Natural killer cell treated with Interleukin-12 subunit alpha and Interleukin-12 subunit beta and Interleukin-15 and Interleukin-18, amount 100 ng/mL, for 72 hours (primary cell): ENCODE data around the gene SLC6A4. TPM values are rescaled to one million over a fixed set of nuclear protein-coding genes. Genes with fewer than 3 reads are reported as not detected.

Experiments
- ATAC-seq, 2 donors: fragments of 150-1000 bp; cut with Tn5 transposase in 1 of 2; sonication (Bioruptor Pico), chemical (Tn5 transposase) in 1 of 2; 2 replicates each; pipeline ENCODE4 v1.10.0; 2021
- DNase-seq: peaks from one replicate; pipeline ENCODE4 v3.0.0; 2022; ENCODE audit warnings: low spot score
- H3K27ac Mint-ChIP-seq, 2 donors: 1 replicate in 1 of 2; 2 replicates in 1 of 2; pipeline ENCODE4 v1.8.0; 2022; ENCODE audit warnings: mixed read lengths in 2 of 2, mild to moderate bottlenecking in 1 of 2, moderate library complexity in 1 of 2
- H3K27me3 Mint-ChIP-seq, 2 donors: 1 replicate in 1 of 2; 2 replicates in 1 of 2; pipeline ENCODE4 v1.8.0; 2022; ENCODE audit warnings: mixed read lengths in 2 of 2
- H3K36me3 Mint-ChIP-seq: one replicate; pipeline ENCODE4 v1.8.0; 2022; ENCODE audit warnings: mixed read lengths
- H3K4me1 Mint-ChIP-seq, 2 donors: 1 replicate in 1 of 2; 2 replicates in 1 of 2; pipeline ENCODE4 v1.8.0; 2022; ENCODE audit warnings: low read depth in 2 of 2, mixed read lengths in 2 of 2, mild to moderate bottlenecking in 1 of 2
- H3K4me3 Mint-ChIP-seq: one replicate; pipeline ENCODE4 v1.8.0; 2022; ENCODE audit warnings: mixed read lengths
- H3K9me3 Mint-ChIP-seq: 2 replicates; pipeline ENCODE4 v1.8.0; 2022; ENCODE audit warnings: mixed read lengths
- total RNA-seq, 2 donors: library from RNA; stranded (reverse); gene quantifications; one replicate each; pipeline ENCODE4 v1.2.3, GENCODE V29; 2022

Gene SLC6A4
- total RNA-seq, 2 donors from 2014 or later: 0.12 TPM; not detected in 1

- ATAC-seq (no peak), DNase-seq (no peak)
- no peaks in the 10 kb centered on the region for H3K9me3 Mint-ChIP-seq
- peaks cover 36% of the 10 kb centered on the region for H3K36me3 Mint-ChIP-seq
- no peaks in the 10 kb centered on the region for H3K27me3 Mint-ChIP-seq
- H3K4me1 Mint-ChIP-seq: peaks cover 15 to 24% of the 10 kb centered on the region in 2 donors
- no peak overlapping the region for H3K27ac Mint-ChIP-seq
- no peak overlapping the region for H3K4me3 Mint-ChIP-seq
These were observed 14.0 kb upstream of the SLC6A4 start for GRCh38 chr17:30249460-30249859.

DNA sequence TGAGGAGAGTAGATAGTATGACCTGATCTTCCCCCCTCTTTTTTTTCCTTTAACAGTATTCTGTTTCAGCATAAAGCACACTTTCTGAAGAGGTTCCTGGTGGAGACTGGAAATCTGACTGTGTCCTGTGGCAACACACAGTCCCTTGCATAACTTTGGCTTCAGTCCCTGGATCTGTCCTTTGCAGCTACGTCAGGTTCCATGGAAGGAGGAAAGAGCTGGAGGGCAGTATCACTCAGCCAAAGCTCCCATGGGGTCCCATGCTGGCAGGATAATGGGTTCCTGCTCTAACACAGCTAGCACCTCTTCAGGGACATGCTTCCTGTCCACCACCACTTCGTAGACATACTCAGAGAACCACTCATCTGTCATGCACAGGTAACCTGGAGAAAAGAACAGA, 13.3 kb upstream of the SLC6A4 start:
- Mint-ChIP-seq H3K4me3 (no peak overlapping the region), H3K4me1 (peaks cover 15 to 24% of the 10 kb centered on the region in 2 donors), H3K27ac (no peak overlapping the region), H3K9me3 (no peaks in the 10 kb centered on the region), H3K36me3 (peaks cover 36% of the 10 kb centered on the region), H3K27me3 (no peaks in the 10 kb centered on the region)
- ATAC-seq: no peak
- no peak for DNase-seq

- peak; percentile 76 to 82 for ATAC-seq
These were observed 11.0 kb upstream of the SLC6A4 start for GRCh38 chr17:30246460-30246859.

DNA sequence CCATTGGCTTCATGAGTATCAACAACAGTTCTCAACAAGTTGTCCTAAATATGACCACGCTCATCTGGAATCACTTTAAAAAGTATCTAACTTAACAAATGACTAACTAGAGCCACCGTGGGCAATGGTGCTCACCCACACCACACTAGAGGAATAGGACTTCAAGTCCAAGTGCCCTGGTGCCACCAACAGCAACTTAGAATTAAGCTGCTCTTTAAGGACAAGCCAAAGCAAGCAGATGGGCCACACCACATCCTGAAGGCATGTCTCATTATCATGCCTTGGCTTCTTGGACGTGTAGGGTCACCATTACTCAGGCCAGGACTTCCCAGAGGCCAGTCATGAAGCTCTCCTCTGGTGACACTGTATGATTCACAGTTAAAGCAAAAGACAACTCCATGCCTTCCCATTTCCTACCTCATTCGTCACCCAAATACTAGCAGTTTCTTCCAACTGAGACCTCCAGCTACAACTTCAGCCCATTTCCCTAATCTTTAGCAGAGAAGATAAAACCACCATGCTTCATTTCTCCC, 9.4 kb upstream of the SLC6A4 start:
- Mint-ChIP-seq H3K9me3 (no peaks in the 10 kb centered on the region), H3K36me3 (peaks cover 29% of the 10 kb centered on the region), H3K4me3 (no peak overlapping the region), H3K27me3 (no peaks in the 10 kb centered on the region), H3K4me1 (peaks cover 15 to 20% of the 10 kb centered on the region in 2 donors), H3K27ac (no peak overlapping the region)
- ATAC-seq: no peak
- no peak for DNase-seq

More at GRCh38 chr17:30246460-30246859, 11.0 kb upstream of the SLC6A4 start:
- H3K27ac Mint-ChIP-seq: peak overlapping the region in 1 of 2 donors; percentile 8
- no peak for DNase-seq
- H3K9me3 Mint-ChIP-seq: no peaks in the 10 kb centered on the region
- peaks cover 15 to 24% of the 10 kb centered on the region in 2 donors for H3K4me1 Mint-ChIP-seq
- no peaks in the 10 kb centered on the region for H3K27me3 Mint-ChIP-seq
- no peak overlapping the region for H3K4me3 Mint-ChIP-seq
- peaks cover 36% of the 10 kb centered on the region for H3K36me3 Mint-ChIP-seq

- H3K4me3 Mint-ChIP-seq: no peak overlapping the region
These were observed 8.1 kb upstream of the SLC6A4 start for GRCh38 chr17:30243568-30243967.

GRCh38 chr17:30243002-30243401, 7.5 kb upstream of the SLC6A4 start:
- no peak overlapping the region for H3K27ac Mint-ChIP-seq
- ATAC-seq: no peak
- H3K27me3 Mint-ChIP-seq: peaks cover 5 to 10% of the 10 kb centered on the region in 2 donors
- DNase-seq: no peak
- H3K36me3 Mint-ChIP-seq: peaks cover 14% of the 10 kb centered on the region
- H3K4me1 Mint-ChIP-seq: peaks cover 21 to 27% of the 10 kb centered on the region in 2 donors
- no peak overlapping the region for H3K4me3 Mint-ChIP-seq
- H3K9me3 Mint-ChIP-seq: no peaks in the 10 kb centered on the region

More at GRCh38 chr17:30243568-30243967, 8.1 kb upstream of the SLC6A4 start:
- ATAC-seq (no peak), DNase-seq (no peak)
- Mint-ChIP-seq H3K27ac (no peak overlapping the region), H3K9me3 (no peaks in the 10 kb centered on the region), H3K4me1 (peaks cover 19 to 24% of the 10 kb centered on the region in 2 donors), H3K36me3 (peaks cover 20% of the 10 kb centered on the region), H3K27me3 (peaks cover 2 to 4% of the 10 kb centered on the region in 2 donors)

DNA sequence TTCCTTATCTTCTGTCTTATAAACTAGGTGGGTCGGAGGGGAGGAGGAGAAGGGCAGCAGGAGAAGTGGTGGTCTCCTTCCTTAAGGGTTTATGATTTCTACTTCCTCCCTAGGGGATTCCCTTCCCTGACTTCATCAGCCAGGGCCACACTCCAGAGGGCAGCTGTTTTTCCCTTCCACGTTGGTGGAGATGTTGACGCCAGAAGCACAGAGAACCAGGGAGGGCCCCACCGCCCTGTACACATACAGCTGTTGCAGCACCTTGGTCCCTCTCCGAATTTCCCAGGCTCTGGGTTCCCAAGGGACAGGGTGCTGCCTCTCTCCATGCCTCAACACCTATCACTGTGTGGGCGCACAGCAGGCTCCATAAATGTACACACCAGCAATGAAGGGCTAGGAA, 5.6 kb upstream of the SLC6A4 start:
- Mint-ChIP-seq H3K27me3 (peaks cover 15 to 17% of the 10 kb centered on the region in 2 donors), H3K36me3 (no peaks in the 10 kb centered on the region)
- no peak for ATAC-seq

GRCh38 chr17:30240177-30240576, 4.7 kb upstream of the SLC6A4 start:
- no peak for DNase-seq
- H3K9me3 Mint-ChIP-seq: no peaks in the 10 kb centered on the region
- no peak for ATAC-seq
- H3K4me1 Mint-ChIP-seq: peaks cover 6 to 19% of the 10 kb centered on the region in 2 donors
- H3K27ac Mint-ChIP-seq: no peak overlapping the region
- H3K4me3 Mint-ChIP-seq: no peak overlapping the region
- peaks cover 19 to 22% of the 10 kb centered on the region in 2 donors for H3K27me3 Mint-ChIP-seq
- H3K36me3 Mint-ChIP-seq: no peaks in the 10 kb centered on the region

More for the DNA sequence above, 5.6 kb upstream of the SLC6A4 start:
- Mint-ChIP-seq H3K9me3 (no peaks in the 10 kb centered on the region), H3K27ac (no peak overlapping the region), H3K4me3 (no peak overlapping the region), H3K4me1 (peaks cover 6 to 17% of the 10 kb centered on the region in 2 donors)
- DNase-seq: no peak

DNA sequence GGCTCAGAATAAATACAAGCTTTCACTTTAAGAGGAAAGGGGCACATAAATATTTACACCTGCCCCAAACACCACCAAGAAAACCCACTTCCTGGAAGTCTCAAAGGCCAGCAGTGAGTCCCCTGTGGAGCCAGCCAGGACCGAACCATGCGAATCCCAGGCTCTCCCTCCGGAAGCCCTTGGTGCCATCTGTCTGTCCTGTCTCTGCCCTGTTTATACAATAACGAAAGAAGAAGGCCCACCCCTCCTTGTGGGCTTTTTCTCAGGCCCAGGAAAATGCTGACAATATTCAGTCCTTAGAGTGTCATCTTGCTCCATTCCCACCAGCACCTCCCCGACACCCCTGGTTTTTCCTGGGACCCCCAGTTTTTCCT, 3.6 kb upstream of the SLC6A4 start:
- Mint-ChIP-seq H3K27ac (no peak overlapping the region), H3K36me3 (no peaks in the 10 kb centered on the region), H3K4me3 (no peak overlapping the region), H3K27me3 (peaks cover 28 to 33% of the 10 kb centered on the region in 2 donors), H3K9me3 (no peaks in the 10 kb centered on the region), H3K4me1 (peaks cover 12 to 23% of the 10 kb centered on the region in 2 donors)
- DNase-seq (no peak), ATAC-seq (no peak)

- DNase-seq (no peak), ATAC-seq (no peak)
- H3K4me1 Mint-ChIP-seq: peaks cover 12 to 23% of the 10 kb centered on the region in 2 donors
- peaks cover 32 to 38% of the 10 kb centered on the region in 2 donors for H3K27me3 Mint-ChIP-seq
- no peak overlapping the region for H3K27ac Mint-ChIP-seq
- no peak overlapping the region for H3K4me3 Mint-ChIP-seq
- H3K9me3 Mint-ChIP-seq: no peaks in the 10 kb centered on the region
- H3K36me3 Mint-ChIP-seq: no peaks in the 10 kb centered on the region
These were observed 3.0 kb upstream of the SLC6A4 start for GRCh38 chr17:30238387-30239088.

GRCh38 chr17:30238003-30238344, 2.5 kb upstream of the SLC6A4 start:
- H3K4me3 Mint-ChIP-seq: no peak overlapping the region
- H3K9me3 Mint-ChIP-seq: no peaks in the 10 kb centered on the region
- DNase-seq: no peak
- peaks cover 12 to 23% of the 10 kb centered on the region in 2 donors for H3K4me1 Mint-ChIP-seq
- no peaks in the 10 kb centered on the region for H3K36me3 Mint-ChIP-seq
- no peak for ATAC-seq
- peaks cover 36 to 44% of the 10 kb centered on the region in 2 donors for H3K27me3 Mint-ChIP-seq
- no peak overlapping the region for H3K27ac Mint-ChIP-seq

- Mint-ChIP-seq H3K27me3 (peaks cover 41 to 49% of the 10 kb centered on the region in 2 donors), H3K4me3 (no peak overlapping the region), H3K4me1 (peaks cover 12 to 23% of the 10 kb centered on the region in 2 donors), H3K9me3 (no peaks in the 10 kb centered on the region), H3K36me3 (no peaks in the 10 kb centered on the region), H3K27ac (no peak overlapping the region)
- DNase-seq (no peak), ATAC-seq (no peak)
These were observed 2.0 kb upstream of the SLC6A4 start for GRCh38 chr17:30237296-30238002.

GRCh38 chr17:30236766-30237165, 1.3 kb upstream of the SLC6A4 start:
- peaks cover 48 to 56% of the 10 kb centered on the region in 2 donors for H3K27me3 Mint-ChIP-seq

GRCh38 chr17:30236297-30236624, 764 bp upstream of the SLC6A4 start:
- no peak for ATAC-seq
- peaks cover 12 to 23% of the 10 kb centered on the region in 2 donors for H3K4me1 Mint-ChIP-seq
- H3K36me3 Mint-ChIP-seq: no peaks in the 10 kb centered on the region
- H3K27me3 Mint-ChIP-seq: peaks cover 50 to 58% of the 10 kb centered on the region in 2 donors
- no peak overlapping the region for H3K27ac Mint-ChIP-seq
- no peaks in the 10 kb centered on the region for H3K9me3 Mint-ChIP-seq
- DNase-seq: no peak
- H3K4me3 Mint-ChIP-seq: peak overlapping the region; percentile 37

More at GRCh38 chr17:30236766-30237165, 1.3 kb upstream of the SLC6A4 start:
- Mint-ChIP-seq H3K4me3 (no peak overlapping the region), H3K36me3 (no peaks in the 10 kb centered on the region), H3K27ac (no peak overlapping the region), H3K4me1 (peaks cover 12 to 23% of the 10 kb centered on the region in 2 donors), H3K9me3 (no peaks in the 10 kb centered on the region)
- ATAC-seq: no peak
- DNase-seq: no peak
